ENCODE data around the gene TMEM271.
"Not testable (repeated sequence)": the region's sequence is repeated elsewhere in the genome, so short reads cannot be mapped to it uniquely, and the experiment has no call there.

The TMEM271 gene

DNA sequence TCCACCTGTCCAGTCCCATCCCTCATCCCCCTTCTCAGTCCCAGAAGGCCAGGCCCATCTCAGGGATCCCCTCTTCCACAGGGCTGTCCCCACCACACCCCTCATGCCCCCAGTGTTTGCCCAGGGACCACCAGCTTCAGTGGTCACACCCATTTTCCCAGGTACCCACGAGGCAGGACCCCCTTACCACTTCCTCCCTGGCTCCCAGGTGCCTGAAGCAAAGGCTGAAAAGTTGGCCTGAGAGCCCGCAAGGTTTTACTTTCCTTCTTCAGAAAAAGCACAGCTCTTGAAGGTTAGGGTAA is 7.8 kb downstream of the TMEM271 start:
- H3K4me3 ChIP-seq (ENCODE audit: low read depth, low read length): no peak overlapping the region
- TF ChIP-seq, protein P1, sequence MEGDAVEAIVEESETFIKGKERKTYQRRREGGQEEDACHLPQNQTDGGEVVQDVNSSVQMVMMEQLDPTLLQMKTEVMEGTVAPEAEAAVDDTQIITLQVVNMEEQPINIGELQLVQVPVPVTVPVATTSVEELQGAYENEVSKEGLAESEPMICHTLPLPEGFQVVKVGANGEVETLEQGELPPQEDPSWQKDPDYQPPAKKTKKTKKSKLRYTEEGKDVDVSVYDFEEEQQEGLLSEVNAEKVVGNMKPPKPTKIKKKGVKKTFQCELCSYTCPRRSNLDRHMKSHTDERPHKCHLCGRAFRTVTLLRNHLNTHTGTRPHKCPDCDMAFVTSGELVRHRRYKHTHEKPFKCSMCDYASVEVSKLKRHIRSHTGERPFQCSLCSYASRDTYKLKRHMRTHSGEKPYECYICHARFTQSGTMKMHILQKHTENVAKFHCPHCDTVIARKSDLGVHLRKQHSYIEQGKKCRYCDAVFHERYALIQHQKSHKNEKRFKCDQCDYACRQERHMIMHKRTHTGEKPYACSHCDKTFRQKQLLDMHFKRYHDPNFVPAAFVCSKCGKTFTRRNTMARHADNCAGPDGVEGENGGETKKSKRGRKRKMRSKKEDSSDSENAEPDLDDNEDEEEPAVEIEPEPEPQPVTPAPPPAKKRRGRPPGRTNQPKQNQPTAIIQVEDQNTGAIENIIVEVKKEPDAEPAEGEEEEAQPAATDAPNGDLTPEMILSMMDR (IDR thresholded peaks at IDR 0.05; ENCODE audit: insufficient read depth, low read depth, low read length, missing control alignments): no peak
- DNase-seq (ENCODE audit: low read depth): no peak

DNA sequence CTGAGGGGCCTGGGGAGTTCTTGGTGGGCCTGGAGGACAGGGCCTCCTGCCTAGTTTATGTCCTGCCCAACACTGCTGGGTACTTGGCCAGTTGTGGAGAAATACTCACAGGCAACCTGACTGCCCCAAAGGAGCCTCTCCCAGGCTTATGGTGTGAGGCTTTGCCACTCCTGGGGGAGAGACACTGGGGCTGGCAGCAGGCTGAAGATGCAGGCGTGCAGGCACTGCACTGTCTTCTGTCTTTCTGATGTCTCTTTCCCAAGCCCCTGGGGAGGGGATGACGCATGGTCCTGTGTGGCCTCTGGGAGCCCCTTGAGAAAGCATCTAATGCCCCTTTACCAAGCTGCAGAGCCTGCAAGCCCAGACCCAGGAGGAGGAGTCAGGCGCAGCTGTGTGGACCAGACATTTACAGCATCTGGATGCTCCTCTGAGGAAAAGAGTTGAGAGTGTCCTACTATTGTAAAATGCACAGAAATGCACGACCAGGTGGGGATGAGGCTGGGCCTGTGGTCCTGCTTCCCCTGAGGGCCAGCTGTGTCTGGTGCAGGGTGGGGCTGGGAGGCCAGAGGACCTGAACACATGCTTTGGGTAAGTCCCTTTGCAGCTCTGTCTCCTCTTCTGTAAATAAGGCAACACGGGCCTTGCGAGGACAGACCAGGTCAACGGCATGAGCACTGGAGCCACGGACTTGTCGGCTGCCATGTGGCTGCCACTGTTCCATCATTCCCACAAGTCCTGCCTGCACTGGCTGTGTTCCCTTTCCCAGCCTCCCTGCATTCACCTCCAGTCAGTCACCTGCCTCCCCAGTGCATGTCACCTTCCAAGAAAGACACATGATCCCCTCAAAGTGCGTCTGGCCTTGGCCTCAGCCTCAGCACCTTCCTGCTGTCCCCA is 8.4 kb downstream of the TMEM271 start:
- H3K4me3 ChIP-seq (ENCODE audit: low read depth, low read length): no peak overlapping the region
- DNase-seq (ENCODE audit: low read depth): no peak
- TF ChIP-seq, protein P1 (IDR thresholded peaks at IDR 0.05; ENCODE audit: insufficient read depth, low read depth, low read length, missing control alignments): no peak

DNA sequence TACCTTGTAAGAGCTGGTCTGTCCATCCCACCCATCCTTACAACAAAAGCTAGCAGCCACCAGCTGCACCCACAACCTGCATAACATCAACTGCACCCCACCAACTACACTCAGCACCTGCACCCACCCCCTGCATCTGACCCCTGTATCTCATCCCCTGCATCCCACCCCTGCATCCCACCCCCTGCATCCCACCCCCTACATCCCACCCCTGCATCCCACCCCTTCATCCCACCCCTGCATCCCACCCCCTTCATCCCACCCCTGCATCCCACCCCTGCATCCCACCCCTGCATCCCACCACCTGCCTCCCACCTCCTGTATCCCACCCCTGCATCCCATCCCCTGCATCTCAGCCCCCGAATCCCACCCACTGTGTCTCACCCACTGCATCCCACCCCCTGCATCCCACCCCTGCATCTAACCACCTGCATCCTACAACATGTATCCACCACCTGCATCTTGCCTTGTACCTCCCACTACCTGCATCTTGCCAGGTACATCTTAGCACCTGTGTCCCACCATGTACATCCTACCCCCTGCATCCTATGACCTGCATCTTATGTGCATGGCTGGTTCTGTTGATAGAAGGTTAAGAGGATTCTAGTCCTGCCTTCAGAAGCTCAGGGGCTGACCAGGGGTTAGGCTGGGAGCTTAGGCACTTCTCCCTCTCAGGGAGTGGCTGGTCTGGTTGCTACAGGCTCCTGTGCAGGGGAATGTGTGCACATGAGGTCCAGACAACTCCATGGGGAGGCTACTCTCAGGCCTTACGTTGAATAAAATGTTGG is 9.4 kb downstream of the TMEM271 start:
- TF ChIP-seq, protein P1 (IDR thresholded peaks at IDR 0.05; ENCODE audit: insufficient read depth, low read depth, low read length, missing control alignments): no peak
- no peak overlapping the region for H3K4me3 ChIP-seq (ENCODE audit: low read depth, low read length)
- DNase-seq (ENCODE audit: low read depth): no peak

DNA sequence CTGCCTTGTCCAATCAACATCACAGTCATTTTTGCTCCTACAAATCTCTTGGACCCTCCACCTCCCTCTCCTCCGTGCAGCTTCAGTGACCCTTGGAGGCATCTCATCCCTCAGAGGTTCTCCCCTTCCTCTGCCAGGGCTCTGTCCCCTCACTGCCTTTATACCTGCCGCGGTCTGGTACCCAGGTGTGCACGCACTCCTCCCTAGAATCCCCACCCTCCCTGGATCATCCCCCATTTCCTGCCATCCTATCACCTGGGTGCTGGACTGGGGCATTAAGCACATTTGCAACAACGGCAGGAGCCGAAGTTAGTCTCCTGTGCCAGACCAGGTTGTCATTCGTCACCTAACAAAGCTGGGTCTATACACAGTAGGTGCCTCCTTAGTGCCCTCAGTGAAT is 10.1 kb downstream of the TMEM271 start:
- DNase-seq (ENCODE audit: low read depth): no peak
- TF ChIP-seq, protein P1 (IDR thresholded peaks at IDR 0.05; ENCODE audit: insufficient read depth, low read depth, low read length, missing control alignments): no peak
- no peak overlapping the region for H3K4me3 ChIP-seq (ENCODE audit: low read depth, low read length)

DNA sequence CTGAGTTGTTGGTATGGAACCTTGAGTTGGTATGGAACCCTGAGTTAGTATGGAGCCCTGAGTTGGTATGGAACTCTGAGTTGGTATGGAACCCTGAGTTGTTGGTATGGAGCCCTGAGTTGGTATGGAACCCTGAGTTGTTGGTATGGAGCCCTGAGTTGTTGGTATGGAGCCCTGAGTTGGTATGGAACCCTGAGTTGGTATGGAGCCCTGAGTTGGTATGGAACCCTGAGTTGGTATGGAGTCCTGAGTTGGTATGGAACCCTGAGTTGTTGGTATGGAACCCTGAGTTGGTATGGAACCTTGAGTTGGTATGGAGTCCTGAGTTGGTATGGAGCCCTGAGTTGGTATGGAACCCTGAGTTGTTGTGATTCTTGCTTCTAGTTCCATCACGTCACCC is 10.5 kb downstream of the TMEM271 start:
- not testable (repeated sequence) for H3K4me3 ChIP-seq (ENCODE audit: low read depth, low read length); DNase-seq (ENCODE audit: low read depth)

DNA sequence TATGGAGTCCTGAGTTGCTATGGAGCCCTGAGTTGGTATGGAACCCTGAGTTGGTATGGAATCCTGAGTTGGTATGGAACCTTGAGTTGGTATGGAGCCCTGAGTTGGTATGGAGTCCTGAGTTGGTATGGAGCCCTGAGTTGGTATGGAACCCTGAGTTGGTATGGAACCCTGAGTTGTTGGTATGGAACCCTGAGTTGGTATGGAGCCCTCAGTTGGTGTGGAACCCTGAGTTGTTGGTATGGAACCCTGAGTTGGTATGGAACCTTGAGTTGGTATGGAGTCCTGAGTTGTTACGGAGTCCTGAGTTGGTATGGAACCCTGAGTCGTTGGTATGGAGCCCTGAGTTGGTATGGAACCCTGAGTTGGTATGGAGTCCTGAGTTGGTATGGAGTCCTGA is 13.6 kb downstream of the TMEM271 start:
- H3K4me3 ChIP-seq (ENCODE audit: low read depth, low read length); DNase-seq (ENCODE audit: low read depth): not testable (repeated sequence)

DNA sequence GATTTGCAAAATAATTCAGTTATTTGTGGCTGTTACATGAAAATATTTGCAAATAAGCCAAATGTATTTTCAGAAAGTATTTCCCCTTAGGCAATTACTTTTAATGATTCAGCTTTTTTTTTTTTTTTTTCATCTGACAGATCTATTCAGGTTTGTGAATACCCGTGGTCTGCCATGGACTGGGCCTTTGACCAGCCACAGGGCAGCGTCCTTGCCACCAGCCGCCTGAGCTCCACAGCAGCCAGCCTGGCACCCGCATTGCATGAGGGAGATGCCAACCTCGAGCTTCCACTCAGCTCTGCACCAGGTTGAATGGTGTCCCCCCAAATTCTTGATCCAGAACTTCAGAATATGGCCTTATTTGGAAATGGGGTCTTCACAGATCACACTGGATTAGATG is 14.7 kb downstream of the TMEM271 start:
- no peak for DNase-seq (ENCODE audit: low read depth)
- no peak overlapping the region for H3K4me3 ChIP-seq (ENCODE audit: low read depth, low read length)
- TF ChIP-seq, protein P1 (IDR thresholded peaks at IDR 0.05; ENCODE audit: insufficient read depth, low read depth, low read length, missing control alignments): no peak
